ENCODE measurements around the gene SEMA6B.

Gene SEMA6B

GRCh38 chr19:4579389-4579788, 19.9 kb upstream of the SEMA6B start:
- DNase-seq (ENCODE audit: low read depth), result no peak
- no peak overlapping the region for H3K4me3 ChIP-seq (ENCODE audit: control insufficient read depth, low read depth, low read length)
- TF ChIP-seq CTCF (IDR thresholded peaks at IDR 0.05; ENCODE audit: control insufficient read depth, insufficient read depth, low read depth, low read length, missing control alignments), result no peak

DNA sequence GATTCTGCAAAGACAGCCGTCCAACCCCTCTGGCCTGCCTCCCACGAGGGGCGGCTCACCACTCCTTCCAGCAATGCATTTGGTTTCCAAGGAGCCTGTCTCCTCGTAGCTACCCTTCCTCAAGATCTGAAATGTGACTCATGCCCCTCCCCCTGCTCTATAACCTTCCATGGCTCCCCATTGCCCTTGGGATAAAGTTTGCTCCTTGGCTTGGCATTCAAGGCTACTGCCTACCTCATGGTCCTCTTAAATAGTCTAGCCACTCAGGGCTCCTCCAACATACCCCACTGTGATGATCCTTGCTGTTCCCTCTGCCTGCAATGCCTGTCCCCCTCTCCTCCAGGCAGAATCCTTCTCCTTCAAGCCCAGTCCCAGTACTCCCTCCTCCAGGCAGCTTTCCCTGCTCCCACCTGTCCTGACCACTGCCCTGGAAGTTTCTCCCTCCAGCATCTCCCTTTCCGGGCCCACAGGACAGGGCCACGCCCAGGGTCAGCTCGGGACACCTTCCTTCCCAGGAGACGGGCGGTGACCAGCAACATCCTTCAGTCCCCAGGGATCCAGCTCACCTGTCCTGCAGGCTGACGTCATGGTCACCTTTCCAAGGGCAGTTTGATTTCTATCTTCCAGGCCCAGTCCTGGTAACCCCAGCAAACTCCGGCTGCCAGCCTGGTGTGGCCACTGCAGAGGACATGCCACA, 19.2 kb upstream of the SEMA6B start:
- no peak overlapping the region for H3K4me3 ChIP-seq (ENCODE audit: control insufficient read depth, low read depth, low read length)
- DNase-seq (ENCODE audit: low read depth), result no peak
- no peak for TF ChIP-seq CTCF (IDR thresholded peaks at IDR 0.05; ENCODE audit: control insufficient read depth, insufficient read depth, low read depth, low read length, missing control alignments)

DNA sequence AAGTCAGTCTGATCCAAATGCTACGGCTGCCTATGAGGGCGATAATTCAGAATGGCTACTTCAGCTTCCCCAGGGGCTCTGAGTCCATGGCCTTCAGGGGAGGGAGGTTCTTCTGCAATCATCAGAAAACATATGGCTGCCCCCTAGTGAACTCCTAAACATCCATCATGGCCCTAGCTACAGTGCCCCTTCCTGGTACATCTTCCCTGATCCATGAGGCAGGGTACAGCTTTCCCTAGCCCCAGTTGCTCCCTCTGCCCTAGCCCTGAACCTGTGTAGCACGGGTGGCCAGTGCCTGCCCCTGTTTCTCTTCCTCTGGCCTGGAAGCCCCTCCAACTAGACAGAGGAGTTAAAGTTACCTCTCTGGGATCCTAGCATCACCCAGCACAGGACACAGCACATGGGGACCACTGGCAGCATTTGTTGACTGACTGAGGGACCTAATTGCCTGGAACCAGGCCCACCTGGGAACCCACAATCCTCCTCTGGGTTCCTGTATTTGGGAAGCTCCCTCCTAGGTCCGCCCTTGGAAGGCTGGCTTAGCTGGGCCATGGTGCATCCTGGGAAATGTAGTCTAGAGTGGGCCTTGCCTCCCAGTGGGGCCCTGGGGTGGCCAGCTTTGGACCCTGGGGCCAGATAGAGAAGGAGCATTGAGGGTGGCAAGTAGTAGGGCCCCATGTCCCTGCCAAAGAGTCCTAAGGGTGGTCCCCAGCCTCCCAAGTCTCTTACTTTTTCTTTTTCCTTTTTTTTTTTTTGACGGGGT, 17.7 kb upstream of the SEMA6B start:
- no peak overlapping the region for H3K4me3 ChIP-seq (ENCODE audit: control insufficient read depth, low read depth, low read length)
- no peak for DNase-seq (ENCODE audit: low read depth)
- no peak for TF ChIP-seq CTCF (IDR thresholded peaks at IDR 0.05; ENCODE audit: control insufficient read depth, insufficient read depth, low read depth, low read length, missing control alignments)

DNA sequence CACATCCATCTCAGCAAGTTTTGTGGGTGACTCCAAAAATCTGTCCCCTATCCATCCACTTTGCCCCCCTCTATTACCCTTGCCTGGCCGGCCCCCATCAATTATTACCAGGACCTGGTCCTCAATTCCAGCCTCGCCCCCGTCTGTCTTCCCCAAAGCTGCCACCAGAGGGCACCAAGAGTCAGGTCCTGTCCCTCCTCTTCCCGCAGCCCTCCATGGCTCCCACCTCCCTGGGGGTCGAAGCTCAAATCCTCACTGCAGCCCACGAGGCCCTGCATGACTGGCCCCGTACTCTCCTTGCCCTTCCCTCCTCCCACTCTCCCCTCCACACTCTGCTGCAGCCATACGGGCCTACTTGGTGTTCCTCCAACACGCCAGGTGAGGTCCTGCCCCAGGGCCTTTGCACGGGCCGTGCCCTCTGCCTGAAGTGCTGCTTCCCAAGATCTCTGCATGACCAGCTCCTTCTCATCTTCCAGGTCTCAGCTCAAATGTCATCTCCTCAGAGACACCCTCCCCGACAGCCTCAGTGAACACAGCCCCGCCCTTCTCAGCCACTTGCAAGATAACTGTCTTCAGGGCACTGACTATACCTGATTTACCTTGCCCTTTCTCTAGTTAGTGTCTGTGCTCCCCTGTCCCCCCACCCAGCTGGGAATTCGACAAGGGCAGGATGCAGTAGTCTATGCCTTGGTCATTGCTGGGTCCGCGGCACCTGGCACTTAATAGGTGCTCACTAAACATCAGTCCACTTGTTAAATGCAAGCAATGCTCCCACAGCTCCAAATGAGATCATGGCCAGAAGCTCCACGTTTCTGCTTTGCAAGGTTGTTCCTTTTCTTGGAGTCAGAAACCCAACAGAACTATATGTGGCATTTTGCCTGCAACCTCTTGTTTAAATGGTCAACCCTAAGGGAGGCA, 16.8 kb upstream of the SEMA6B start:
- peak; percentile 70 for TF ChIP-seq CTCF (IDR thresholded peaks at IDR 0.05; ENCODE audit: control insufficient read depth, insufficient read depth, low read depth, low read length, missing control alignments)
- H3K4me3 ChIP-seq (ENCODE audit: control insufficient read depth, low read depth, low read length), result no peak overlapping the region
- DNase-seq (ENCODE audit: low read depth), result no peak

DNA sequence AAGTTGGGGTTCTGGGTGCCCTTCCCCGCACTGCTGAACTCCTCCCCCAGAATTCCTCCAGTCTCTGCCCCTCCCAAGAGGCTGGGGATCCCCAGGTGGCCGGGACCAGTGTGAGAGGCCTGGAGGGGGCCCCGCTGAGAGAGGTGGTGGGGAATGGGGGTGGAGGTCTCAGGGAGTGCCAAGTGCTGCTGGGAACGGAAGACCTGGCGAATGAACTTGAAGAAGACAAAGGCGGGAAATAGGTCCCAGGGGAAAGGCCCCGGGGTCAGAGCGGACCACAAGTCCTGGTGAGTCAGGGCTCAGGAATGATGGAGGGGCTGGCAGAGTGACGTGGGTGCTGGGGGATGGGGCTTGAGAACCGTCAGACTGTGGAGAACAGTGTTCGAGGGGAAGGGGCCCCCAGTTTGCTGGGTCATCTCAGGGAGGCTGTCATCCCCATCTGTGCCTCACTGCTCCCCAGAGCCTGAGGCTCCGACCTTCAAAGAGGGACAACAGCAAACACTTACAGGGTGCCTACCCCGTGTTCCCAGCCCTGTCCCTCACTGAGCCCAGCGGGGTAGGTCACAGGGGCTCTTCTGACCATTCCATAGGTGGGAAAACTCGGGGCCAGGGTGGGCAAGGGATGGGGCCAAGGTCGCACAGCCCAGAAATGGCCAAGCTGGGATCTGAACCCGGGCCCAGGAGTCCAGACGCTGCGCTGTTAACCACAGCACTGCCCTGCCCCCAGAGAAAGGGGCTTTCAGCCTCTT, 16.0 kb upstream of the SEMA6B start:
- TF ChIP-seq CTCF (IDR thresholded peaks at IDR 0.05; ENCODE audit: control insufficient read depth, insufficient read depth, low read depth, low read length, missing control alignments), result no peak
- no peak overlapping the region; the same call in 1 of the 2 replicates for H3K4me3 ChIP-seq (ENCODE audit: control insufficient read depth, low read depth, low read length)

GRCh38 chr19:4573682-4574081, 14.2 kb upstream of the SEMA6B start:
- DNase-seq (ENCODE audit: low read depth), result no peak
- H3K4me3 ChIP-seq (ENCODE audit: control insufficient read depth, low read depth, low read length), result no peak overlapping the region
- no peak for TF ChIP-seq CTCF (IDR thresholded peaks at IDR 0.05; ENCODE audit: control insufficient read depth, insufficient read depth, low read depth, low read length, missing control alignments)

More for the DNA sequence above, 16.0 kb upstream of the SEMA6B start:
- DNase-seq (ENCODE audit: low read depth), result peak; percentile 76
